GM23338 (cell line): ENCODE data around the gene PANK1.

Experiments used
- EZH2 ChIP-seq: fragments of 200-600 bp; sonication (generic); IDR thresholded peaks from one replicate; pipeline ENCODE4 v1.8.0; 2017; ENCODE audit warnings: antibody characterized with exemption, mild to moderate bottlenecking, low read depth; ENCODE audit not compliant: unreplicated experiment
- EZH2phosphoT487 ChIP-seq: fragments of 200-600 bp; sonication (generic); IDR thresholded peaks from one replicate; pipeline ENCODE4 v1.8.1; 2018; ENCODE audit warnings: antibody characterized with exemption; ENCODE audit not compliant: unreplicated experiment
- TF ChIP-seq, protein P1 (sequence below): IDR thresholded peaks from one replicate; pipeline ENCODE4 v1.6.1; 2018; ENCODE audit warnings: antibody characterized with exemption; ENCODE audit not compliant: unreplicated experiment
- TF ChIP-seq, protein P2 (sequence below), 2 experiments: fragments of 200-600 bp in 1 of 2; sonication (generic) in 1 of 2; conservative IDR thresholded peaks; 2 replicates each; pipeline versions ENCODE4 v1.5.1 to v1.6.1; 2016 to 2017; ENCODE audit warnings: antibody characterized with exemption in 2 of 2, low read depth in 2 of 2, mild to moderate bottlenecking in 2 of 2, moderate library complexity in 1 of 2

DNA sequence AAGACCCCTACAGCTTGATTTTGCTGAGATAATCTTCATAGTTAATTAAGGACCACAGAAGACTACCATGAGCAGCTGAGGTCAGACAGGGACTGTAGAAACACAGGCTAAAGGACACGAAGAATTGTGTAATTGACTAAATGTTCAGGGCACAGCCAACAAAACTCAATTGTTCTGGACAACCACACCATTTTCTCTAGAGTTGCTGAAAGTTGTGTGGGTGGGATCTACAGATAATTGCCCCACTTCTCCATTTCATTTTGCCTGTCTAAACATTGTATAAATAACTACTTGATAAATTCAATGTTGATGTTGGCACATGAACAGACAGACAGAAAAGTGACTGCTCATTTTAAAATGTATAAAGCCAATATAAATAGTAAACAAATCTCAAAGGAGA lies 70.7 kb downstream of the PANK1 start:
- TF ChIP-seq, protein P1, sequence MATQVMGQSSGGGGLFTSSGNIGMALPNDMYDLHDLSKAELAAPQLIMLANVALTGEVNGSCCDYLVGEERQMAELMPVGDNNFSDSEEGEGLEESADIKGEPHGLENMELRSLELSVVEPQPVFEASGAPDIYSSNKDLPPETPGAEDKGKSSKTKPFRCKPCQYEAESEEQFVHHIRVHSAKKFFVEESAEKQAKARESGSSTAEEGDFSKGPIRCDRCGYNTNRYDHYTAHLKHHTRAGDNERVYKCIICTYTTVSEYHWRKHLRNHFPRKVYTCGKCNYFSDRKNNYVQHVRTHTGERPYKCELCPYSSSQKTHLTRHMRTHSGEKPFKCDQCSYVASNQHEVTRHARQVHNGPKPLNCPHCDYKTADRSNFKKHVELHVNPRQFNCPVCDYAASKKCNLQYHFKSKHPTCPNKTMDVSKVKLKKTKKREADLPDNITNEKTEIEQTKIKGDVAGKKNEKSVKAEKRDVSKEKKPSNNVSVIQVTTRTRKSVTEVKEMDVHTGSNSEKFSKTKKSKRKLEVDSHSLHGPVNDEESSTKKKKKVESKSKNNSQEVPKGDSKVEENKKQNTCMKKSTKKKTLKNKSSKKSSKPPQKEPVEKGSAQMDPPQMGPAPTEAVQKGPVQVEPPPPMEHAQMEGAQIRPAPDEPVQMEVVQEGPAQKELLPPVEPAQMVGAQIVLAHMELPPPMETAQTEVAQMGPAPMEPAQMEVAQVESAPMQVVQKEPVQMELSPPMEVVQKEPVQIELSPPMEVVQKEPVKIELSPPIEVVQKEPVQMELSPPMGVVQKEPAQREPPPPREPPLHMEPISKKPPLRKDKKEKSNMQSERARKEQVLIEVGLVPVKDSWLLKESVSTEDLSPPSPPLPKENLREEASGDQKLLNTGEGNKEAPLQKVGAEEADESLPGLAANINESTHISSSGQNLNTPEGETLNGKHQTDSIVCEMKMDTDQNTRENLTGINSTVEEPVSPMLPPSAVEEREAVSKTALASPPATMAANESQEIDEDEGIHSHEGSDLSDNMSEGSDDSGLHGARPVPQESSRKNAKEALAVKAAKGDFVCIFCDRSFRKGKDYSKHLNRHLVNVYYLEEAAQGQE: no peak
- TF ChIP-seq EZH2phosphoT487: no peak
- TF ChIP-seq, protein P2, sequence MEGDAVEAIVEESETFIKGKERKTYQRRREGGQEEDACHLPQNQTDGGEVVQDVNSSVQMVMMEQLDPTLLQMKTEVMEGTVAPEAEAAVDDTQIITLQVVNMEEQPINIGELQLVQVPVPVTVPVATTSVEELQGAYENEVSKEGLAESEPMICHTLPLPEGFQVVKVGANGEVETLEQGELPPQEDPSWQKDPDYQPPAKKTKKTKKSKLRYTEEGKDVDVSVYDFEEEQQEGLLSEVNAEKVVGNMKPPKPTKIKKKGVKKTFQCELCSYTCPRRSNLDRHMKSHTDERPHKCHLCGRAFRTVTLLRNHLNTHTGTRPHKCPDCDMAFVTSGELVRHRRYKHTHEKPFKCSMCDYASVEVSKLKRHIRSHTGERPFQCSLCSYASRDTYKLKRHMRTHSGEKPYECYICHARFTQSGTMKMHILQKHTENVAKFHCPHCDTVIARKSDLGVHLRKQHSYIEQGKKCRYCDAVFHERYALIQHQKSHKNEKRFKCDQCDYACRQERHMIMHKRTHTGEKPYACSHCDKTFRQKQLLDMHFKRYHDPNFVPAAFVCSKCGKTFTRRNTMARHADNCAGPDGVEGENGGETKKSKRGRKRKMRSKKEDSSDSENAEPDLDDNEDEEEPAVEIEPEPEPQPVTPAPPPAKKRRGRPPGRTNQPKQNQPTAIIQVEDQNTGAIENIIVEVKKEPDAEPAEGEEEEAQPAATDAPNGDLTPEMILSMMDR (conservative IDR thresholded peaks at IDR 0.05; ENCODE audit: low read depth in 2 of 2): no peak
- no peak for TF ChIP-seq EZH2
